K562 (cell line): ENCODE data around the gene MTHFD2. TPM values are rescaled to one million over a fixed set of nuclear protein-coding genes. Genes with fewer than 3 reads are reported as not detected.
A peak's percentile ranks its signal among the peaks of the same experiment; 100 is the strongest.

Experiments used
- ARID2 ChIP-seq: fragments of 450-650 bp; IDR thresholded peaks from 2 replicates; pipeline ENCODE4 v1.6.1; 2017; ENCODE audit warnings: antibody characterized with exemption, mild to moderate bottlenecking
- ATF7 ChIP-seq: fragments of 450-650 bp; IDR thresholded peaks from 2 replicates; pipeline ENCODE4 v1.7.1; 2014; ENCODE audit warnings: mild to moderate bottlenecking, moderate library complexity
- CBX5 ChIP-seq: IDR thresholded peaks from 2 replicates; pipeline ENCODE4 v1.6.1; 2014; ENCODE audit warnings: low read depth, borderline replicate concordance
- ELK3 ChIP-seq: fragments of 450-650 bp; formaldehyde crosslinking; IDR thresholded peaks from 2 replicates; pipeline ENCODE4 v1.4.0; 2020; ENCODE audit warnings: mild to moderate bottlenecking
- ERF ChIP-seq: fragments of 450-650 bp; formaldehyde crosslinking; IDR thresholded peaks from 2 replicates; pipeline ENCODE4 v1.4.0; 2020; ENCODE audit warnings: mild to moderate bottlenecking, mixed read lengths
- FOXJ3 ChIP-seq: sonication (generic); formaldehyde crosslinking; IDR thresholded peaks from 2 replicates; pipeline ENCODE4 v1.4.0; 2020; ENCODE audit warnings: mild to moderate bottlenecking, missing genetic modification reagents
- FOXO4 ChIP-seq: fragments of 450-650 bp; formaldehyde crosslinking; IDR thresholded peaks from 2 replicates; pipeline ENCODE4 v1.4.0; 2020; ENCODE audit warnings: mild to moderate bottlenecking, moderate library complexity
- IFI16 ChIP-seq: fragments of 250-450 bp; sonication (Bioruptor Pico); IDR thresholded peaks from 2 replicates; pipeline ENCODE4 v2.1.2; 2022; ENCODE audit warnings: mild to moderate bottlenecking, inconsistent platforms
- JUNB ChIP-seq: fragments of 450-650 bp; formaldehyde crosslinking; conservative IDR thresholded peaks from 2 replicates; pipeline ENCODE4 v1.4.0; 2020; ENCODE audit warnings: mild to moderate bottlenecking
- JUND ChIP-seq, 2 experiments: IDR thresholded peaks; 2 replicates in 1 of 2; 3 replicates in 1 of 2; pipeline ENCODE4 v1.6.1; 2011; ENCODE audit warnings: borderline replicate concordance in 2 of 2, low read depth in 2 of 2, low read length in 2 of 2, improper control_type of control experiment in 1 of 2, missing biosample characterization in 1 of 2, missing genetic modification characterization in 1 of 2, missing genetic modification reagents in 1 of 2
- KAT8 ChIP-seq: fragments of 450-650 bp; IDR thresholded peaks from 2 replicates; pipeline ENCODE4 v1.6.1; 2016; ENCODE audit warnings: low read depth, mild to moderate bottlenecking
- MCM5 ChIP-seq: fragments of 450-650 bp; IDR thresholded peaks from 2 replicates; pipeline ENCODE4 v1.6.1; 2016; ENCODE audit warnings: low read depth
- RBM17 ChIP-seq: fragments of 200-400 bp; formaldehyde crosslinking; IDR thresholded peaks from 2 replicates; pipeline ENCODE4 v1.6.1; 2017; ENCODE audit warnings: low read depth, mild to moderate bottlenecking, low read length, borderline replicate concordance
- RCOR1 ChIP-seq, 2 experiments: IDR thresholded peaks; 2 replicates each; pipeline ENCODE4 v1.6.1; 2012; ENCODE audit warnings: low read depth in 2 of 2, low read length in 2 of 2, borderline replicate concordance in 1 of 2, improper control_type of control experiment in 1 of 2
- SETDB1 ChIP-seq: IDR thresholded peaks from one replicate; pipeline ENCODE4 v1.6.1; 2012; ENCODE audit warnings: low read length, control low read depth, inconsistent platforms
- SMAD4 ChIP-seq: fragments of 250-450 bp; sonication (Bioruptor Pico); conservative IDR thresholded peaks from 2 replicates; pipeline ENCODE4 v1.8.0; 2021; ENCODE audit warnings: inconsistent platforms, mild to moderate bottlenecking, moderate library complexity
- SMARCA5 ChIP-seq: fragments of 450-650 bp; IDR thresholded peaks from 2 replicates; pipeline ENCODE4 v1.6.1; 2016
- TBL1XR1 ChIP-seq, 2 experiments: IDR thresholded peaks; 2 replicates each; pipeline ENCODE4 v1.6.1; 2012; ENCODE audit warnings: improper control_type of control experiment in 2 of 2, low read length in 2 of 2, mild to moderate bottlenecking in 1 of 2
- ZBTB7A ChIP-seq: IDR thresholded peaks from 2 replicates; pipeline ENCODE4 v1.6.1; 2011; ENCODE audit warnings: low read depth, mild to moderate bottlenecking, low read length, moderate library complexity, borderline replicate concordance; ENCODE audit not compliant: control insufficient read depth
- ZEB2 ChIP-seq: fragments of 450-650 bp; IDR thresholded peaks from 2 replicates; pipeline ENCODE4 v1.6.1; 2016
- ZKSCAN8 ChIP-seq: fragments of 200-800 bp; sonication (Bioruptor generic); IDR thresholded peaks from 2 replicates; pipeline ENCODE4 v1.6.1; 2016; ENCODE audit warnings: missing genetic modification characterization, missing compliant biosample characterization
- ZNF197 ChIP-seq: fragments of 200-800 bp; sonication (Bioruptor generic); IDR thresholded peaks from 2 replicates; pipeline ENCODE4 v1.6.1; 2016; ENCODE audit warnings: low read depth, missing genetic modification characterization, missing compliant biosample characterization
- ZNF707 ChIP-seq: fragments of 250-450 bp; sonication (Bioruptor Pico); conservative IDR thresholded peaks from 2 replicates; pipeline ENCODE4 v1.8.0; 2022; ENCODE audit warnings: inconsistent platforms, mild to moderate bottlenecking, moderate library complexity
- polyA plus RNA-seq, 8 experiments: library from polyadenylated mRNA; depleted of rRNA in 4 of 8; stranded (reverse) in 5 of 8; unstranded in 3 of 8; fragments of >200 nt; fragmentation: Nextera tagmentation in 2 of 8; fragmentation: Illumina TruSeq in 1 of 8; extraction: Ambion mirVana in 2 of 8; extraction: Trizol in 1 of 8; gene quantifications; 2 replicates each; pipeline versions ENCODE4 v1.2.1 to v1.2.3, GENCODE V29; 2011 to 2014; ENCODE audit warnings: inconsistent platforms in 1 of 8, missing spikeins in 1 of 8
- total RNA-seq, 7 experiments: library from RNA; depleted of rRNA in 6 of 7; stranded (reverse); fragments of >200 nt in 6 of 7; fragmentation: Illumina TruSeq in 2 of 7; extraction: Trizol in 2 of 7; gene quantifications; 2 replicates each; pipeline versions ENCODE4 v1.2.1 to v1.2.3, GENCODE V29; 2011 to 2021; ENCODE audit warnings: low replicate concordance in 1 of 7
- TF ChIP-seq, protein P1 (sequence below): fragments of 250-450 bp; sonication (Bioruptor Pico); IDR thresholded peaks from 2 replicates; pipeline ENCODE4 v1.4.0; 2020; ENCODE audit warnings: mild to moderate bottlenecking, moderate library complexity

The MTHFD2 gene
- total and polyA plus RNA-seq, 9 of the 15 experiments (the other 6 are each of a cell fraction or from before 2014, with no cell fraction given) = 113 to 520 (median 234) TPM

- no peak for TF ChIP-seq FOXO4 (CRISPR knock-in tag)
- TF ChIP-seq CBX5 = no peak
- peak; percentile 77 for TF ChIP-seq ATF7
- TF ChIP-seq SMAD4 (CRISPR knock-in tag) = peak; percentile 53
- peak; percentile 69 for TF ChIP-seq JUND (IDR thresholded peaks at IDR 0.05; ENCODE audit: borderline replicate concordance, low read depth, low read length)
- TF ChIP-seq JUND (tag; IDR thresholded peaks at IDR 0.05; ENCODE audit: borderline replicate concordance, low read depth, low read length) = peak; percentile 39; the same call in 1 of the 3 replicates
- TF ChIP-seq ZKSCAN8 = no peak
- TF ChIP-seq IFI16 = no peak
- no peak for TF ChIP-seq ZNF197
- TF ChIP-seq KAT8 = no peak
- no peak for TF ChIP-seq FOXJ3 (CRISPR knock-in tag)
- TF ChIP-seq JUNB (CRISPR knock-in tag) = no peak
- peak; percentile 31 to 39; a peak in 1 of 4 replicates for TF ChIP-seq TBL1XR1 (IDR thresholded peaks at IDR 0.05; ENCODE audit: low read length in 2 of 2)
- TF ChIP-seq, protein P1, sequence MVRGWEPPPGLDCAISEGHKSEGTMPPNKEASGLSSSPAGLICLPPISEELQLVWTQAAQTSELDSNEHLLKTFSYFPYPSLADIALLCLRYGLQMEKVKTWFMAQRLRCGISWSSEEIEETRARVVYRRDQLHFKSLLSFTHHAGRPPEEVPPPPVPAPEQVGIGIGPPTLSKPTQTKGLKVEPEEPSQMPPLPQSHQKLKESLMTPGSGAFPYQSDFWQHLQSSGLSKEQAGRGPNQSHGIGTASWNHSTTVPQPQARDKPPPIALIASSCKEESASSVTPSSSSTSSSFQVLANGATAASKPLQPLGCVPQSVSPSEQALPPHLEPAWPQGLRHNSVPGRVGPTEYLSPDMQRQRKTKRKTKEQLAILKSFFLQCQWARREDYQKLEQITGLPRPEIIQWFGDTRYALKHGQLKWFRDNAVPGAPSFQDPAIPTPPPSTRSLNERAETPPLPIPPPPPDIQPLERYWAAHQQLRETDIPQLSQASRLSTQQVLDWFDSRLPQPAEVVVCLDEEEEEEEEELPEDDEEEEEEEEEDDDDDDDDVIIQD (CRISPR knock-in tag) = no peak
- TF ChIP-seq ARID2 = no peak
- TF ChIP-seq ELK3 (CRISPR knock-in tag) = no peak
- no peak for TF ChIP-seq SETDB1
- no peak for TF ChIP-seq MCM5
- TF ChIP-seq RBM17 = no peak
- TF ChIP-seq ZBTB7A = peak; percentile 94
- no peak for TF ChIP-seq ZNF707 (CRISPR knock-in tag)
- TF ChIP-seq ZEB2 = 0 out of 2 replicates have a peak, but pooled peaks have one; percentile 18
- peak in 1 of 2 experiments; percentile 82; a peak in 2 of 4 replicates for TF ChIP-seq RCOR1 (IDR thresholded peaks at IDR 0.05; ENCODE audit: borderline replicate concordance in 1 of 2, low read depth in 2 of 2, low read length in 2 of 2)
- TF ChIP-seq ERF = 0 out of 2 replicates have a peak, but pooled peaks have one; percentile 8
- no peak for TF ChIP-seq SMARCA5
Observed at GRCh38 chr2:74198461-74199274, at the start of gene MTHFD2 (continued).
